Smooth muscle cell (in vitro differentiated cells): ENCODE data around the gene SPANXA2. TPM values are rescaled to one million over a fixed set of nuclear protein-coding genes. Genes with fewer than 3 reads are reported as not detected.

Source experiments
- DNase-seq: peaks from one replicate; lab custom pipeline; 2025; ENCODE audit not compliant: unreplicated experiment; lab: John Stamatoyannopoulos, UW
- H2AFZ ChIP-seq: fragments of 200-600 bp; sonication (generic); 2 replicates; pipeline ENCODE4 v1.6.0; 2016; ENCODE audit warnings: antibody characterized with exemption, low read depth, mild to moderate bottlenecking
- H3F3A ChIP-seq: fragments of 200-600 bp; sonication (generic); 2 replicates; pipeline ENCODE4 v1.6.0; 2017; ENCODE audit warnings: antibody characterized with exemption, low read depth
- H3K27ac ChIP-seq: fragments of 200-600 bp; sonication (generic); 2 replicates; pipeline ENCODE4 v1.5.1; 2016; ENCODE audit warnings: low read depth, mild to moderate bottlenecking
- H3K27me3 ChIP-seq: fragments of 200-600 bp; sonication (generic); 2 replicates; pipeline ENCODE4 v1.6.1; 2016; ENCODE audit warnings: low read depth, mild to moderate bottlenecking
- H3K36me3 ChIP-seq: fragments of 200-600 bp; sonication (generic); 2 replicates; pipeline ENCODE4 v1.5.1; 2016; ENCODE audit warnings: low read depth
- H3K4me1 ChIP-seq: fragments of 200-600 bp; sonication (generic); 2 replicates; pipeline ENCODE4 v1.5.1; 2016; ENCODE audit warnings: low read depth
- H3K4me2 ChIP-seq: fragments of 200-600 bp; sonication (generic); 2 replicates; pipeline ENCODE4 v1.6.0; 2016; ENCODE audit warnings: mild to moderate bottlenecking
- H3K4me3 ChIP-seq: fragments of 200-600 bp; sonication (generic); 2 replicates; pipeline ENCODE4 v1.5.1; 2016; ENCODE audit warnings: mild to moderate bottlenecking
- H3K79me2 ChIP-seq: fragments of 200-600 bp; sonication (generic); 2 replicates; pipeline ENCODE4 v1.6.0; 2016; ENCODE audit warnings: low read depth, mild to moderate bottlenecking
- H3K9ac ChIP-seq: fragments of 200-600 bp; sonication (generic); 2 replicates; pipeline ENCODE4 v1.6.0; 2016; ENCODE audit warnings: low read depth
- H3K9me3 ChIP-seq: fragments of 200-600 bp; sonication (generic); replicated peaks from 2 replicates; pipeline ENCODE4 v1.5.1; 2016; ENCODE audit warnings: low read depth
- H4K20me1 ChIP-seq: fragments of 200-600 bp; sonication (generic); 2 replicates; pipeline ENCODE4 v1.6.0; 2016; ENCODE audit warnings: low read depth
- WGBS: methylation state at CpG from one replicate; pipeline ENCODE4 v1.1.7; 2016; ENCODE audit warnings: low lambda C conversion rate; 5-methylcytosine and 5-hydroxymethylcytosine counted together
- polyA plus RNA-seq: library from polyadenylated mRNA; unstranded; fragments of >200 nt; fragmentation: Nextera tagmentation; extraction: Ambion mirVana; gene quantifications from 2 replicates; pipeline ENCODE4 v1.2.1, GENCODE V29; 2016
- total RNA-seq: library from RNA; depleted of rRNA; stranded (reverse); fragments of >200 nt; gene quantifications from 2 replicates; pipeline ENCODE4 v1.2.3, GENCODE V29; 2014
- TF ChIP-seq, protein P1 (sequence below): fragments of 200-600 bp; sonication (generic); IDR thresholded peaks from 2 replicates; pipeline ENCODE4 v1.5.1; 2017; ENCODE audit warnings: borderline replicate concordance, mild to moderate bottlenecking, antibody characterized with exemption; ENCODE audit not compliant: insufficient read depth, poor library complexity, severe bottlenecking

Gene SPANXA2
- total and polyA plus RNA-seq, 2 experiments from 2014 or later: not detected

DNA sequence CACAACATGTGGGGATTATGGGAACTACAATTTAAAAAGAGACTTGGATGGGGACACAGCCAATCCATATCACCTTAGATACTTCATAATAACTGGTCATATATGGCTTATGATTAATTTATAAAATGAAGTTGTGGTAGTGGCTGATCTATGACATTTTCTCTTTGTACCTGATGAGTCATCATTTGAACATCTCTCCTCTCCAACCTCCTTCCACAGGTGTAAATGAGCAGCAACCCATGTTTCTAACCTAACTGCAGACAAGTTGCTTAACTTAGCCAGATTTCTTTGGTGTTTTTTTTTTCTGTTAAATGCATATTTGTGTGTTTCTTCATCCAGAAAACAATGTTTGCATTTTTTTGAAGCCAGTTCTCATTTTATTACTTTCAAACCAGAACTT lies 42.6 kb downstream of the SPANXA2 start:
- Histone ChIP-seq H3K36me3 (no peaks in the 10 kb centered on the region), H3K4me1 (no peaks in the 10 kb centered on the region), H3K27ac (no peak overlapping the region), H3K9ac (no peak overlapping the region), H2AFZ (no peak overlapping the region), H3K9me3 (no peaks in the 10 kb centered on the region), H3K79me2 (no peaks in the 10 kb centered on the region), H3F3A (no peaks in the 10 kb centered on the region), H3K4me2 (no peak overlapping the region), H3K4me3 (no peak overlapping the region), H4K20me1 (no peaks in the 10 kb centered on the region), H3K27me3 (no peaks in the 10 kb centered on the region)
- DNase-seq: no peak
- TF ChIP-seq, protein P1, sequence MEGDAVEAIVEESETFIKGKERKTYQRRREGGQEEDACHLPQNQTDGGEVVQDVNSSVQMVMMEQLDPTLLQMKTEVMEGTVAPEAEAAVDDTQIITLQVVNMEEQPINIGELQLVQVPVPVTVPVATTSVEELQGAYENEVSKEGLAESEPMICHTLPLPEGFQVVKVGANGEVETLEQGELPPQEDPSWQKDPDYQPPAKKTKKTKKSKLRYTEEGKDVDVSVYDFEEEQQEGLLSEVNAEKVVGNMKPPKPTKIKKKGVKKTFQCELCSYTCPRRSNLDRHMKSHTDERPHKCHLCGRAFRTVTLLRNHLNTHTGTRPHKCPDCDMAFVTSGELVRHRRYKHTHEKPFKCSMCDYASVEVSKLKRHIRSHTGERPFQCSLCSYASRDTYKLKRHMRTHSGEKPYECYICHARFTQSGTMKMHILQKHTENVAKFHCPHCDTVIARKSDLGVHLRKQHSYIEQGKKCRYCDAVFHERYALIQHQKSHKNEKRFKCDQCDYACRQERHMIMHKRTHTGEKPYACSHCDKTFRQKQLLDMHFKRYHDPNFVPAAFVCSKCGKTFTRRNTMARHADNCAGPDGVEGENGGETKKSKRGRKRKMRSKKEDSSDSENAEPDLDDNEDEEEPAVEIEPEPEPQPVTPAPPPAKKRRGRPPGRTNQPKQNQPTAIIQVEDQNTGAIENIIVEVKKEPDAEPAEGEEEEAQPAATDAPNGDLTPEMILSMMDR: no peak

- TF ChIP-seq, protein P1: no peak
- DNase-seq: no peak
- WGBS: 47% methylated on average over 1 of the region's 1 CpG
- no peak overlapping the region for H3K4me2 ChIP-seq
- H4K20me1 ChIP-seq: no peaks in the 10 kb centered on the region
- H2AFZ ChIP-seq: no peak overlapping the region
- H3K9ac ChIP-seq: no peak overlapping the region
- H3K4me3 ChIP-seq: no peak overlapping the region
- H3K79me2 ChIP-seq: no peaks in the 10 kb centered on the region
- no peaks in the 10 kb centered on the region for H3K36me3 ChIP-seq
- no peaks in the 10 kb centered on the region for H3K27me3 ChIP-seq
- H3F3A ChIP-seq: no peaks in the 10 kb centered on the region
- no peaks in the 10 kb centered on the region for H3K4me1 ChIP-seq
- no peak overlapping the region for H3K27ac ChIP-seq
- H3K9me3 ChIP-seq: no peaks in the 10 kb centered on the region
Measured at GRCh38 chrX:141638550-141638949, 49.0 kb downstream of the SPANXA2 start.

Other genes with a start within 250 kb of the SPANXA2 start
- not detected in 2 replicates for gene SPANXA1, start 5.0 kb upstream of the SPANXA2 start, total RNA-seq
- gene SPANXA1, start 5.0 kb upstream of the SPANXA2 start, polyA plus RNA-seq: not detected in 2 replicates
- not detected in 2 replicates for gene SPANXD, start 109.0 kb downstream of the SPANXA2 start, total RNA-seq
- gene SPANXD, start 109.0 kb downstream of the SPANXA2 start, polyA plus RNA-seq: not detected in 2 replicates
- gene MAGEC3, start 248.6 kb downstream of the SPANXA2 start, total RNA-seq: not detected in 2 replicates
- not detected in 2 replicates for gene MAGEC3, start 248.6 kb downstream of the SPANXA2 start, polyA plus RNA-seq